EH (cell line): ENCODE data around the gene PPWD1.
"Not testable (repeated sequence)": the region's sequence is repeated elsewhere in the genome, so short reads cannot be mapped to it uniquely, and the experiment has no call there.

Experiments
- DNase-seq: peaks from one replicate; pipeline ENCODE4 v3.0.0-alpha.2; 2015; ENCODE audit warnings: low read depth

PPWD1 gene

DNA sequence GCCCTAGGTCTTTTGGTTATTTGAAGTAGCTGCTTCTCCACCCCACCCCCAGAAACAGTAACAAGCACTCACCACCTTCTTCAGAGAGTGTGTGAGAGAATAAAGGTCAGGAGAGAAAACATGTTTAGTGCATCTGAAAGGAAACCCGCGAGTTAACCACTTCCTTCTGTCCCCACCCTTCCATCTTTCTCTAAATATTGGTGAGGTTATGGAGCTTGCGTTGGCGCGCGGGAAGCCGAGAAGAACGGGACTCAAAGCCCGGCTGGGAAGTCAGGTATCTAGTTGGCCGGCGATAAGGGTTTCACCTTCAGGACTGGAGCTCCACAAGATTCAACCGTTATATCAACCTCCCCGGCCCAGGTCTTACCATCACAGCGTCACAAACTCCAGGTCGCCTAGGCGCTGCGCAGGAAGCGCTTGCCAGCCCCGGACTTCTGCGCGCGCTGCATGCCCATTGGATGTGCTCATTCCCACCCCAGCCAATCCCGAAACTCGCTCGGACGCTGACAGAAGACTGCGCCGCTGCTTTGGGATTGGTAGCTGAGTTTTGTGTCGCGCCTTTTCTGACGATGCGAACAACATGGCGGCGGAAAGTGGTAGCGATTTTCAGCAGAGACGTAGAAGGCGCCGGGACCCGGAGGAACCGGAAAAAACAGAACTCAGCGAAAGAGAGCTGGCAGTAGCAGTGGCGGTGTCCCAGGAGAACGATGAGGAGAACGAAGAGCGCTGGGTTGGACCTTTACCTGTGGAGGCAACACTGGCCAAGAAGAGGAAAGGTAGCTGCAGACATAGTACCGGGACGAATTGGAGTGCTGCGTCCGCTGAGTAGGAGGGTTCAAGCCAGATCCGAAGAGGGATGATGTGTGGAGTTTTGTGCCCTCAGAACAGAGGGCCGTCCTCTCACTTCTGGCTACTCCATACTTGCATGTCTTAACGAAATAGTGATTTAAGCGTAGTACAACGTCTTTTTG lies at the start of gene PPWD1, which contains the start of gene CENPK:
Gene PPWD1, plus strand, starts transcription at position 566 of the 971 bp plus-strand sequence. Its CDS starts 15 bp downstream, at position 581.
Gene CENPK, minus strand, starts transcription at position 438 of the 971 bp plus-strand sequence. CDS start 8,261 bp downstream, outside the sequence.
- peak; percentile 96 for DNase-seq

DNA sequence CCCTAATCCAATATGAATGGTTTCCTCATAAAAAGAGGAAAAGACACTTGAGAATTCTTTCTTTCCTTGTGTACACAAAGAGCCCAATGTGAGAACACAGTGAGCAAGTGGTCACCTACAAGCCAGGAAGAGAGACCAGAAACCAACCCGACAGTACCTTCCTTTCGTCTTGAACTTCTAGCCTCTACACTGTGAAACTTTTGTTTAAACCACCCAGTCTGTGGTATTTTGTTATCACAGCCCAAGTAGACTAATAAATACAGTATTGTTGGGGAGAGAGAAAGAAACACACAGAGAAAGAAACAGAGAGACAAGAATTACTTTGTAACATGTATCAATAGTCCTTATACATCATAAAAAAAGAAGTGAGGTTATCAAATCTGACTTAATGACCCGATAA lies 37.4 kb upstream of the PPWD1 start:
- DNase-seq: no peak

DNA sequence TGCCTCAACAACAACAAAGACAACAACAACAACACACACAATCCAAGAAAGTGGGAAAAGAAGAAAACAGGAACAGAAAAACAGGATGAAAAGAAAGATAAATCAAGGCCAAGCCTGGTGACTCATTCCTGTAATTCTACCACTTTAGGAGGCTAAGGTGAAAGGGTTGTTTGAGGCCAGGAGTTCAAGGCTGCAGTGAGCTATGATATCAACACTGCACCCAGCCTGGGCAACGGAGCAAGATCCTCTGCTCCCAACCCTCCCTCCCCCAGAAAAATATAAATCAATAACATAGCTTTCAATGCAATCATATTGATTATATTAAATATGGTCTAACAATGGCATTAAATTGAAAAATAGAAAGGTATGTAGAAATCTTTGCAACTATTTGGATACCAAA lies 32.2 kb upstream of the PPWD1 start:
- no peak for DNase-seq

DNA sequence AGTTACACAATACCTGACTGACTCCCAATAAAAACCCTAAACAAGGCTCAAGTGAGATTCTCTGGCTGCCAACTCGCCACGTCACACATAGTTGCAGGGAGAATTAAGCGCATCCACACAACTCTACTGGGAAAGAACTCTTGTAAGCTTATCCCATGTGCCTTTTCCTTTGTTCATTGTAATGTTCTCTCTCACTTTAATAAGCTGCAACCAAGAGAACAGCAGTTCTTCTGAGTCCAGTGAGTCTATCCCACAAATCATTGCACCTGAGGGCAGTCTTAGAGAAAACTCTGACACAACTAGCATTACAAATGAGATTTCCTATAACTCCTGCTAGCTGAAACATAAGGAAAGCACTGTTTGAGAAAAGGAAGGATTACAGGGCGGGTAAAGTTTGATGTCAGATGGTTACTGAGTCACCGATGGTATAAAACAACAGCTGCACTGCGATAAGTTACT lies 27.5 kb upstream of the PPWD1 start:
- DNase-seq: peak; percentile 1

DNA sequence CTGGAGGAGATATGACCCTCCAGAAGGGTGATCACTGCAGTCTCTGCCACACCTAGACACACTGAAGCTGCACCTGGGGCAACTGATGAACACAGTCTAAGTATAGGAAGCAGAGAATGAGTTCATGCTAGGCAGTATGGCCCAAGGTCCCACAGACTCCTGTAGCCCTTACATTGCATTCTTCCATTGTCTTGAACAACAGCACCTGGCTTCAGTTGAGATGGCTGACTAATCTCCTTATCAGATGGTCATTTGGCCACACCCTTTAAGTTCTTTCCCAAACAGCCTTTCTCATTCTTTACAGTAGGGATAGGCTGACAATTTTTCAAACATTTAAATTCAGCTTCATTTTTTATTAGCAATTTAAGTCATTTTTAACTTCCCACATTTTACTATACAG lies 23.3 kb upstream of the PPWD1 start:
- peak; percentile 1 for DNase-seq

DNA sequence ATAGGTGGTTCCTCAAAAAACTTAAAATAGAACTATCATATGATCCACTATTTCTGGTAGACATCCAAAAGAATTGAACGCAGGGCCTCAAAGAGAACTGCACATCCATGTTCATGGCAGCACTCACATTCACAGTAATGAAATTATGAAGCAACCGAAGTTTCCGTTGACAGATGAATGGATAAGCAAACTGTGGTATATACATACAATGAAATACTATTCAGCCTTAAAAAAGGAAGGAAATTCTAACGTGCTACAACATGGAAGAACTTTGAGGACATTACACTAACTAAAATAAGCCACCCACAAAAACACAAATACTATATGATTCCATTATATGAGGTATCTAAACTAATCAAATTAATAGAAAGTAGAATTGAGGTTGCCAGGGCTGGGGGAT lies 18.6 kb upstream of the PPWD1 start:
- DNase-seq: no peak

DNA sequence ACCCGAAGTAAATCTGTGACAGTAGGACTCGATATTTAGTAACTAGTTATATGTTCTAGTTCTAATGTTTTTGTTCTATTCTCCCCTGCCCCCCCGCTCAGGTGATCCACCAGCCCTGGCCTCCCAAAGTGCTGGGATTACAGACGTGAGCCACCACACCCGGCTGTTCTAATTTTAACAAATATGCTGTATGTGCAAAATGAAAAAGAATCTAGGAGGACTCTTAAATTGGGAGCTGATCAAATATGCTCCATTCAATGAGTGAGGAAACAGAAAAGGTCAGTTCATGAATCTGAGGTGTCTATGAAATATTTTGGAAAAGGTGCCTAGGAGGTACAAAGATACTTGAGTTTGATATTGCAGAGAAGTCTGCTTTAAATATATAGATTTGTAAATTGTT lies 17.0 kb upstream of the PPWD1 start:
- DNase-seq: no peak

DNA sequence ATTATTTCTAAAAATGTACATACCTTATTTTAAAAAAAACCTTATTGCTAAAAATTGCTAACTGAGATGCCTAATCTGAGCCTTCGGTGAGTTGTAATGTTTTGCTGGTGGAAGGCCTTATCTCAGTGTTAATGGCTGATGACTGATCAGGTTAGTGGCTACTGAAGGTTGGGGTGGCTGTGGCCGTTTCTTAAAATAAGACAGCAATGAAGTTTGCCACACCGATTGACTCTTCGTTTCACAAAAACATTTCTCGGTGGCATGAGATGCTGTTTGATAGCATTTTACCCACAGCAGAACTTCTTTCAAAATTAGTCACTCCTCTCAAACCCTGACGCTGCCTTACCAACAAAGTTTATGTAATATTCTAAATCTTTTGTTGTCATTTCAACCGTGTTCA lies 14.8 kb upstream of the PPWD1 start:
- DNase-seq: no peak

DNA sequence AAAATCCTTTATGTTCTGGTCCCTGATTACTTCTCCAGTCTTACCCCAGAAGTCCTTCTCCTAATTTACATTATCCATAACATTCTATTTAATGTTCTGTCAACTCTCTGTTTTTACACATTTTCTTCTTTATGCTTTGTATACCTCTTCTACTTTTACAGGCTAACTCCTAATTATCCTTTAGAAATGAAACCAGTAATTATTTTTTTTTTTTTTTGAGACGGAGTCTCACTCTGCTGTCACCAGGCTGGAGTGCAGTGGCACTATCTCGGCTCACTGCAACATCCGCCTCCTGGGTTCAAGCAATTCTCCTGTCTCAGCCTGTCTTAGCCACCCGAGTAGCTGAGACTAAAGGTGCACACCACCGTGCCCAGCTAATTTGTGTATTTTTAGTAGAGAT lies 9.2 kb upstream of the PPWD1 start:
- no peak for DNase-seq

DNA sequence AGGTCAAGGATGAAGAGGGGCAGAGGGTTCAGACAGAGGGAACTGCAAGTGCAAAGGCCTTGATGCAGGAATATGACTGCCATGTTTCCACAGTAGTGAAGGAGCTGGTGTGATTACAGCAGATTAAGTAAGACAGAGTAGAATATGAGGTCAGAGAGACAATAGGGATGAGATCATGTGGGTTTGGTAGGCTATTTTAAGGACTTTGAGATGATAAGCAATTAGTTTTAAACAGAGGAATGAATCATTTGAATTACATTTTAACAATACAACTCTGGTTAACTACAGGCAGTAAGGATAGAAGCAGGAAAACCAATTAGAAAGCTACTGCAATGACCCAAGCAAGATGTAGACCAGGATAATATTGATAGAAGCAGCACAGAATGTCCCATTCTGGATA lies 7.8 kb upstream of the PPWD1 start:
- peak; percentile 36 for DNase-seq

DNA sequence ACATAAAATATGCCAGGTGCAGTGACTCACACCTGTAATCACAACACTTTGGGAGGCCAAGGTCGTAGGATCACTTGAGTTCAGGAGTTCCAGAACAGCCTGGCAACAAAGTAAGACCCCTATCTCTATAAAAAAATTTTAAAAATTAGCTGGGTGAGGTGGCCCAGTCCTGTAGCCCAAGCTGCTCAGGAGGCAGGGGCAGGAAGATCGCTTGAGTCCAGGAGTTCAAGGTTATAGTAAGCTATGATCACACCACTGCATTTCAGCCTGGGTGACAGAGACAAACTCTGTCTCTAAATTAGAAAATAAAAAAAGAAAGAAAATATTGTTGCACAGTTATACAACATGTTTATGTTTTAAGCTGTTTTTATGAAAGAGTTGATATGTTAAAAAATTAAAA lies 6.9 kb upstream of the PPWD1 start:
- DNase-seq: no peak

DNA sequence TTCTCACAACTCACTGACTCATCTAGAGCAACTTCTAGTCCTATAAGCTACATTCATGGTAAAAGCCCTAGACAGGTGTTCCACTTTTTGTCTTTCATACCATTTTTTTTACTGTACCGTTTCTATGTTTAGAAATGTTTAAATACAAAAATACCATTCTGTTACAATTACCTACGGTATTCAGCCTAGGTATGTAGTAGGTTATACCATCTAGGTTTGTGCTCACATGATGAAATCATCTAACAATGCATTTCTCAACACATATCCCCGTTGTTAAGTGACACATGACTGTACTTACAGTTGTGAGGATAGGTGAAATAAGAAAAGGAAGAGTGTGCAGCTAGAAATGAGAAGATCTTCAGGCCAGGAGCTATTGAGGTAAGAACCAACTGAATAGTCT lies 6.4 kb upstream of the PPWD1 start:
- DNase-seq: no peak

DNA sequence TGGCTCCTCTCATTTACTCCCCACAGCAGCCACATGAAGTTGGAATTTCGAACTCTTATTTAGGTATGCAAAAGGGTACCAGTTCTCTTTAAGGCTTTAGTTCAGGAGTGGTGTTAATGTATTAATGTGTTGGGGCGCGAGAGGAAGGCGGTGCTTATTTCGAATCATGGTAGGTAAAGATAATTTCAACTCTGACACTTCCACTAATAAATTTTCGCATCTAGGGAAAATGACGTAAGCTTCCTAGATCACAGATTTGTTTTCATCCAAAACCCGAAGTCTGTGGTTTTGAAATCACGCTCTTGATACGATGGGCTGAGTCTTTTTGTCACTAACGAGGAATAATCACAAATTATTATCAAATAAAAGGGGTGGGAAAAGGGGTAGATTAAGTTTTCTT lies 681 bp downstream of the PPWD1 start:
- no peak for DNase-seq

DNA sequence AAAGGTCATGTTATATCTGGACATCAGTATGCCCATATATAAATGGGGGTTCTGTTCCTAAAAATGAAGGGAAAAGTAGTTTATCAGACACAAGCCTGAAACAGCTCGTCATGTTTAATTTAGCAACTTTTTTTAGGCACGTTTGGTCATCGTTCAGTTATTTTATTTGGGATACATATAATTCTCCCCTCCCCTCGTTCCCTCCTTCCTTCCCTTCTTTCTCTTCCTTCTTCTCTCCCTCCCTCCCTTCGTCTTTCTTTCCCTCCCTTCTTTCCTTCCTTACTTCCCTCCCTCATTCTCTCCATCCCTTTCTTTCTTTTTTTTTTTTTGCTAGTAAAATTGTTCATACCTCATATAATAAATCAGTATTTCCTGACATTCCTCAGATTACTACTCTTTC lies 3.4 kb downstream of the PPWD1 start:
- no peak for DNase-seq

DNA sequence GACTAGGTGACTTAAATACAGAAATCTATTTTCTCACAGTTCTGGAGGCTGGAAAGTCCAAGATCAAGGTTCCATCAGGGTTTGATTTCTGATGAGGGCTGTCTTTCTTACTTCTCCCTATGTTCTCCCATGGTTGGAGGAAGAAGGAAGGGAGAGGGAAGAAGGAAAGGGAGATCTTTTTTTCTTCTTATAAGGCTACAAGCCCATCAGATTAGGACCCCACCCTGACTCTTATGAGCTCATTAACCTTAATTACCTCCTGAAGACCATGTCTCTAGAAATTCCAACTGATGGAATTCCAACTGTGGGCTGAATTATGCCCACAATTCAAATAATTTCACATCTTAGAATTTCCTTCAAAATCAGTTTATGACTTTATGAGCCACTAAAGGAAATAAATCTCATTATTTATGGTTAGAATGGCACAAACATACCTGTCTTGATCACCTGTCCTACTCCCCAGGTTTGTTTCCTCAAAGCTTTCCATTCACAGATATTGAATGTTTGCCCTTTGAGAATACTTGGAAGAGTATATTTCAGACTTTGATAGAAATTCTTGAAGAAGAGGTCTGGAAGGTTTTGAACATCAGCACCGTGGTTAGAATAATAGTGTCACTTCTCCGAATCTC lies 7.6 kb downstream of the PPWD1 start:
- DNase-seq: no peak

DNA sequence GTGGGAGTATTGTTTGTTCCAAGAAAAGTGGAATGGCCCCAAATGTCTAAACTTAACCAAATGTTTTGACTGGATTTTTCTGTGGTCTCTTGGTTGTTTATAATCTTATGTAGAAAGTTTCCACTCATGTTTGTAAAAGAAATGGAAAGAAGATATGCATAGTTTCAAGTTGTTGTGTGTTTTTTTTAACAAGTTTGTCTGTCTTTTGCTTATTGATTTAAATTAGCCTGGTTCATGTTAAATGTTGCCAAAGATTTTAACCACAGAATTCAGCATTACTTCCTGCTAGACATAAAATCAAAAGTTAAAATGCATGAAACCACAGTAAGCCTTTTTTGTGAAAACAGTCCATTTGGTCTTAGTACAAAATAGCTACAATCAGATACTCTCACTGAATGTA lies 14.0 kb downstream of the PPWD1 start:
- DNase-seq: peak; percentile 14

DNA sequence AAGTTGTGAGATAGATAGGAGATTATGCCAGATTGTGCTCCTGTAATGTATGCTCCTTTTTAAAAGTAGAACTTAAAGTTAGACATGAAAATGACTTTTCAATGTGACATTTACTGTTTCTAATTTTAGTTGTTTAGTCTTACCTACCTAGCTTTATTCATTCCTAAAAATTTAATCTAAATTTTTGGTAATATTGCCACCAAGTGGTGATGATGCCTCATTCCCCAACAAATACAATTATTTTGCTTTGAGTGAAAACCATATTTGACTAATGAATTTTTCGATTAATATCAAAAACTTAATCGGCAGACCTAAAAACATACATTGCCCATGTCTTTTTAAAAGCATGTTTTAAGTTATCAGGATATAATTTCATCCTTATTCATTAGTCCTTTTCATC lies 25.6 kb downstream of the PPWD1 start:
- no peak for DNase-seq

DNA sequence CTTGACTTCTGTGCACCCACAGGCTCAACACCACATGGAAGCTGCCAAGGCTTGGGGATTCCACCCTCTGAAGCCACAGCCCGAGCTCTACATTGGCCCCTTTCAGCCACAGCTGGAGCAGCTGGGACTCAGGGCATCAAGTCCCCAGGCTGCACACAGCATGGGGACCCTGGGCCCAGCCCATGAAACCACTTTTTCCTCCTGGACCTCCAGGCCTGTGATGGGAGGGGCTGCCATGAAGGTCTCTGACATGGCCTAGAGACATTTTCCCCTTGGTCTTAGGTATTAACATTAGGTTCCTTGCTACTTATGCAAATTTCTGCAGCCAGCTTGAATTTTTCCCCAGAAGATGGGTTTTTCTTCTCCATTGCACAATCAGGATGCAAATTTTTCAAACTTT lies 38.7 kb downstream of the PPWD1 start:
- DNase-seq: not testable (repeated sequence)

DNA sequence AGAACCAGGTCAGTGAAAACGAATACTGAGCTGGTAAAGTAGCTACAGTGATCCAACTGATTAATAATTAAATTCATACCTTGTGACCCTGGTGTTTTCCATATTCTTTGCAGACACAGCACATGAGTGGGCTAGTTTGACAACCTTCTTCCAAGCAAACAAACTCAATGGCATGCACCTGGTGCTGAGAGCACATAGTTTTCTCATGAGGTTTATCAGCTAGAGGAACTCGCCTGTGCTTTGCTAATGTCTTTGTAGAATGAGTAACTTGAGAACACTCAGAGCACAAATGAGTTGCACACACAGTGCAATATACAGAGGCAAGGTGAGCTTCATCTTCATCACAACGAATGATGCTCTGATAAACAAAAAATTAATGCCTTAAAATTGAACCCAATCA lies 48.4 kb downstream of the PPWD1 start:
- DNase-seq: no peak

DNA sequence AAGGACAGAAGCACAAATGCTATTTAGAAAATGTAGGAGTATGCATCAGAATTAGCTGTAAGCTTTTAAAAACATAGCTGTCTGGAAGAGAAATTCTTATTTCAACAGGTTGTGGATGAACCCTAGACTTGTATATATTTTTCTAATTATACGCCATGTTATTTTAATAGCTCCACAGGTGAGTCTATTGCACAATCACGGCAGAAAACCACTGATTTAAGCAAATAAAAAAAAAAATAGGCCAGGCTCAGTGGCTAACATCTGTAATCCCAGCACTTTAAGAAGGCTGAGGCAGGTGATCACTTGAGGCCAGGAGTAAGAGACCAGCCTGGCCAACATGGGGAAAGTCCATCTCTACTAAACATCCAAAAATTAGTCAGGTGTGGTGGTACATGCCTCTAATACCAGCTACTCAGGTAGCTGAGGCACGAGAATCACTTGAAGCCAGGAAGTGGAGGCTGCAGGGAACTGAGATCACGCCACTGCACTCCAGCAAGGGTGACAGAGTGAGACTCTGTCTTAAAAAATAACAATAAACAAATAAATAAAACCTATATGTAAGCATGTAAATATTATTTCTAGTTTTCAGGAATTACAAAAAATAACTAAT lies 49.3 kb downstream of the PPWD1 start:
- no peak for DNase-seq

DNA sequence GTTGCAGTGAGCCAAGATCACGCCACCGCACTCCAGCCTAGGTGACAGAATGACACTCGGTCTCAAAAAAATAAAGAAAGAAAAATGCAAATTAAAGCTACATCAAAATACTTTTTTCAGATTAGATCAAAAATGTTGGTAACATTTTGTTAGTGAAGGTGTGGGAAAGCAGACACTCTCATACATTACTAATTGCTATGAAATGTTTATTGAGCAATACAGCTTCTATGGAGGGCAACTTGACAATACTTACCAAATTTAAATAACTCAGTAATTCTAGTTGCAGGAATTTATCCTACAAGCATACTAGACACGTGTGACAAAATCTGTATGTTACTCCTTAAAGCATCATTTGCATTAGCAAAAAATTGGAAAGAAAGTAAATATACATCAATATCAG lies 56.9 kb downstream of the PPWD1 start:
- peak; percentile 3 for DNase-seq

DNA sequence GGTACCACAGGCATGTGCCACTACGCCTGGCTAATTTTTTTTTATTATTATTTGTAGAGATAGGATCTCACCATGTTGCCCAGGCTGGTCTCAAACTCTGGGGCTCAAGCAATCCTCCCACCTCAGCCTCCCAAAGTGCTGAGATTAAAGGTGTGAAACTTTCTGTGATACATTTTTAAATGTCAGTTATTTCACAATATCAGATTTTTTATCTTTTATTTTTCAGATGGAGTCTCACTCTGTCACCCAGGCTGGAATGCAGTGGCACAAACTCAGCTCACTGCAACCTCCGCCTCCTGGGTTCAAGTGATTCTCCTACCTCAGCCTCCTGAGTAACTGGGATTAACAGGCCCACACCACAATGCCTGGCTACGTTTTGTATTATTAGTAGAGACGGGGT lies 58.9 kb downstream of the PPWD1 start:
- not testable (repeated sequence) for DNase-seq

DNA sequence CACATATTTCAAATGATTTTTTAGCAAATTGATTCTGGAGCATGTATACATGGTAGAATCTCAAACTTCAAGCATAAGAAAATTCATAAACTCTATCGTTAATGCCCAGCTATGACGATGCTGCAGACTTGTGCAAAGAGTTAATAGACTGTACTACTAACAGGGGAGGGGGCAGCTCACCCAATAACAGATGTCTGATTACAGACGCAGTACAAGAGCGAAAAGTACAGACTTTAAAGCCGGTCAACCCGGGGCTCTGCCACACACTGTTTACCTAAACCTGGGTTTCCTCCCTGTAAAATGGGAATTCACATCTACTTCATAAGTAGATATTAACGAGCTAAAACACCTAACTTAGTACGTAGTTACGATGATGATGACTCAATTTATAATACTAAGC lies 60.4 kb downstream of the PPWD1 start:
- peak; percentile 3 for DNase-seq
